ENCODE results near the gene FBXL14.

- TF ChIP-seq GABPA (IDR thresholded peaks at IDR 0.05; ENCODE audit: low read depth) (no peak), NRF1 (IDR thresholded peaks at IDR 0.05; ENCODE audit: low read depth, low read length) (no peak), EZH2phosphoT487 (IDR thresholded peaks at IDR 0.05; ENCODE audit: borderline replicate concordance, low read depth) (no peak), CTCF (IDR thresholded peaks at IDR 0.05) (no peak), EP300 (IDR thresholded peaks at IDR 0.05; ENCODE audit: borderline replicate concordance in 1 of 2, low read depth in 1 of 2, low read length in 1 of 2) (no peak), RAD21 (IDR thresholded peaks at IDR 0.05; ENCODE audit: low read length) (no peak), CHD2 (IDR thresholded peaks at IDR 0.05; ENCODE audit: low read length, partially characterized antibody) (no peak), TEAD4 (IDR thresholded peaks at IDR 0.05; ENCODE audit: borderline replicate concordance, insufficient read depth) (no peak), TCF12 (IDR thresholded peaks at IDR 0.05) (no peak), USF1 (IDR thresholded peaks at IDR 0.05; ENCODE audit: borderline replicate concordance, low read depth) (no peak)
- TF ChIP-seq, protein P1, sequence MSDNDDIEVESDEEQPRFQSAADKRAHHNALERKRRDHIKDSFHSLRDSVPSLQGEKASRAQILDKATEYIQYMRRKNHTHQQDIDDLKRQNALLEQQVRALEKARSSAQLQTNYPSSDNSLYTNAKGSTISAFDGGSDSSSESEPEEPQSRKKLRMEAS (IDR thresholded peaks at IDR 0.05; ENCODE audit: low read depth): no peak
Observed at GRCh38 chr12:1533602-1534304, 60.6 kb downstream of the FBXL14 start.
